GM19043 (cell line): ENCODE data around the gene NKD2.

Experiments used
- ATAC-seq: cut with Tn5 transposase; IDR thresholded peaks from one replicate; pipeline ENCODE4 v1.9.1; 2021; ENCODE audit warnings: low read depth; ENCODE audit not compliant: unreplicated experiment

Gene NKD2

DNA sequence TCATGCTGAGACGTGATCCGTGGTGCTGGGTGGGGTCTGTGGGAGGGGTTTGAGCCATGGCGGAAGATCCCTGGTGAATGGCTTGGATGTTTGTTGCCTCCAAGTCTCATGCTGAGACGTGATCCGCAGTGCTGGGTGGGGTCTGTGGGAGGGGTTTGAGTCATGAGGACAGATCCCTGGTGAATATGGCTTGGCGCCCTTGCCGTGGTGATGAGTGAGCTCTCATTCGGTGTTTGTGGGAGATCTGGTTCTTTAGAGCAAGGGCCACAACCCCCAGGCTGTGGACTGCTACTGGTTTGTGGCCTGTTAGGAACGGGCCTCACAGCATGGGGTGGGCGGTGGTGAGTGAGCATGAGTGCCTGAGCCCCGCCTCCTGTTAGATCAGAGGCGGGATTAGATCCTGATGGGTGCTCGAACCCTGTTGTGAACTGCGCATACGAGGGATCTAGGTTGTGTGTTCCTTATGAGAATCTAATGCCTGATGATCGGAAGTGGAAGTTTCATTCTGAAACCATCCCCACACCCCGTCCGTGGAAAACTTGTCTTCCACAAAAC is 31.2 kb downstream of the NKD2 start:
- no peak for ATAC-seq

DNA sequence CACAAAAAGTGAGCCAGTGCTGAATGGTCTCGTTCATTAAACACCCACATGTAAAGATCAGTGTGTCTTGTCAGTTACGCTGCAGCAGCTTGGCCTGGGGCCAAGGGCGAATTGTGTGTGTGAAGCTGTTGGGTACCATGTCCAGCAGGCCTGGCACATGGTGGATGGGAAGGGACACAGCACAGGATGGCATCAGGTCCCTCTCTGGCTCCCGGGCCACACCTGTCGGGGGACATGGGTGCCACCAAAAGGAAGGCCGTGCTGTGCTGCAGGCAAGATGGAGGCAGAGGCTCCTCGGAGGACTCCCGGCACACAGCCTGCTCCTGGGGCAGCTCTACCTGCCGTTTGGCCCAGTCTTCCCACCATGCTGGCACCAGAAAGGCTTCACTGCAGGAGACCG is 32.0 kb downstream of the NKD2 start:
- ATAC-seq = no peak

DNA sequence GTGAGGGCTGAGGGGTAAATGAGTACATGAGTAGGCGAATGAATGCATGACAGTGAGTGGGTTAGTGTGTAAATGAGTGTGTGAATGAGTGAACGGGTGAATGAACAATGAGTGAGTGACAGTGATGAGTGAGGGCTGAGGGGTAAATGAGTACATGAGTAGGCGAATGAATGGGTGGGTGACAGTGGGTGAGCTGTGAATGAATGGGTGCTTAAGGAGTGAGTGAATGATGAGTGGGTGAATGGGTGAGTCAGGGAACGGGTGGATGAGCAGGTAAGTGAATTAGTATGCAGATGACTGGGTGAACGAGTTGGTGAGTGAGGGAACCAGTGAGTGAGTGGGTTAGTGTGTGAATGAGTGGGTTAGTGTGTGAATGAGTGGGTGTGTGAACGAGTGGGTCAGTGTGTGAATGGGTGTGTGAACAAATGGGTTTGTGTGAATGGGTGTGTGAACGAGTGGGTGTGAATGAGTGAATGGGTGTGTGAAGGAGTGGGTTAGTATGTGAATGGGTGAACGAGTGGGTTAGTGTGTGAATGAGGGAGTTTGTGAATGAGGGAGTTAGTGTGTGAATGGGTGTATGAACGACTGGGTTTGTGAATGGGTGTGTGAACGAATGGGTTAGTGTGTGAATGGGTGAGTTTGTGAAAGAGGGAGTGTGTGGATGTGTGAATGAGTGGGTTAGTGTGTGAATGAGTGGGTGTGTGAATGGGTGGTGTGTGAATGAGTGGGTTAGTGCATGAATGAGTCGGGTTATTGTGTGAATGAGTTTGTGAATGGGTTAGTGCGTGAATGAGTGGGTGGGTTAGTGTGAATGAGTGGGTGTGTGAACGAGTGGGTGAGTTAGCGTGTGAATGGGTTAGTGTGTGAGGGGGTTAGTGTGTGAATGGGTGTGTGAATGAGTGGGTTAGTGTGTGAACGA is 32.9 kb downstream of the NKD2 start:
- ATAC-seq = no peak

DNA sequence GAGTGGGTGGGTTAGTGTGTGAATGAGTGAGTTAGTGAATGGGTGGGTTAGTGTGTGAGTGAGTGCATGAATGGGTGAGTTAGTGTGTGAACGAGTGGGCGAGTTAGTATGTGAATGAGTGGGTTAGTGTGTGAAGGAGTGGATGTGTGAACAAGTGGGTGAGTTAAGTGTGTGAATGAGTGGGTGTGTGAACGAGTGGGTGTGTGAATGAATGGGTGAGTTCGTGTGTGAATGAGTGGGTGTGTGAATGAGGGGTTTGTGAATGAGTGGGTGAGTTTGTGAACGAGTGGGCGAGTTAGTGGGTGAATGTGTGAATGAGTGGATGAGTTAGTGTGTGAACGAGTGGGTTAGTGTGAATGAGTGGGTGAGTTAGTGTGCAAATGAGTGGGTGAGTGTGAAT is 34.0 kb downstream of the NKD2 start:
- no peak for ATAC-seq

DNA sequence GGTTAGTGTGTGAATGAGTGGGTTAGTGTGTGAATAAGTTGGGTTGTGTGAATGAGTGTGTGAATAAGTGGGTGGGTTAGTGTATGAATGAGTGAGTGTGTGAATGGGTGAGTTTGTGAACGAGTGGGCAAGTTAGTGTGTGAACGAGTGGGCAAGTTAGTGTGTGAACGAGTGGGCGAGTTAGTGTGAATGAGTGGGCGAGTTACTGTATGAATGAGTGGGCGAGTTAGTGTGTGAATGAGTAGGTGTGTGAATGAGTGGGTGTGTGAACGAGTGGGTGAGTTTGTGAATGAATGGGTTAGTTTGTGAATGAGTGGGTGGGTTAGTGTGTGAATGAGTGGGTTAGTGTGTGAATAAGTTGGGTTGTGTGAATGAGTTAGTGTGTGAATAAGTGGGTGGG is 34.7 kb downstream of the NKD2 start:
- ATAC-seq = no peak

DNA sequence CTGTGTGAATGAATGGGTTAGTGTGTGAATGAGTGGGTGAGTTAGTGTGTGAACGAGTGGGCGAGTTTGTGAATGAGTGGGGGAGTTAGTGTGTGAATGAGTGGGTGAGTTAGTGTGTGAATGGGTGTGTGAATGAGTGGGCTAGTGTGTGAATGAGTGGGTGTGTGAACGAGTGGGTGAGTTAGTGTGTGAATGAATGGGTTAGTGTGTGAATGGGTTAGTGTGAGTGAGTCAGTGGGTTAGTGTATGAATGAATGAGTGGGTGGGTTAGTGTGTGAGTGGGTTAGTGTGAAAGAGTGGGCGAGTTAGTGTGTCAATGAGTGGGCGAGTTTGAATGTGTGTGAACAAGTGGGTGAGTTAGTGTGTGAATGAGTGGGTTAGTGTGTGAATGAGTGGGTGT is 35.5 kb downstream of the NKD2 start:
- no peak for ATAC-seq

DNA sequence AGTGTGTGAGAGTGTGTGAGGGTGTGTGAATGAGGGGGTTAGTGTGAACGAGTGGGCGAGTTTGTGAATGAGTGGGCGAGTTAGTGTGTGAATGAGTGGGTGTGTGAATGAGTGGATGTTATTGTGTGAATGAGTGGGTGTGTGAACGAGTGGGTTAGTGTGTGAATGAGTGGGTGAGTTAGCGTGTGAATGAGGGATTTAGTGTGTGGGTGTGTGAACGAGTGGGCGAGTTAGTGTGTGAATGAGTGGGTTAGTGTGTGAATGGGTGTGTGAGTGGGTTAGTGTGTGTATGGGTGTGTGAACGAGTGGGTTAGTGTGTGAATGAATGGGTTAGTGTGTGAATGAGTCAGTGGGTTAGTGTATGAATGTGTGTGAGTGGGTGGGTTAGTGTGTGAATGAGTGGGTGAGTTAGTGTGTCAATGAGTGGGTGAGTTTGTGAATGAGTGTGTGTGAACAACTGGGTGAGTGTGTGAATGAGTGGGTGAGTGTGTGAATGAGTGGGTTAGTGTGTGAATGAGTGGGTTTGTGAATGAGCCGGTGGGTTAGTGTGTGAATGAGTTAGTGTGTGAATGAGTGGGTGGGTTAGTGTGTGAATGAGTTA is 37.5 kb downstream of the NKD2 start:
- no peak for ATAC-seq

DNA sequence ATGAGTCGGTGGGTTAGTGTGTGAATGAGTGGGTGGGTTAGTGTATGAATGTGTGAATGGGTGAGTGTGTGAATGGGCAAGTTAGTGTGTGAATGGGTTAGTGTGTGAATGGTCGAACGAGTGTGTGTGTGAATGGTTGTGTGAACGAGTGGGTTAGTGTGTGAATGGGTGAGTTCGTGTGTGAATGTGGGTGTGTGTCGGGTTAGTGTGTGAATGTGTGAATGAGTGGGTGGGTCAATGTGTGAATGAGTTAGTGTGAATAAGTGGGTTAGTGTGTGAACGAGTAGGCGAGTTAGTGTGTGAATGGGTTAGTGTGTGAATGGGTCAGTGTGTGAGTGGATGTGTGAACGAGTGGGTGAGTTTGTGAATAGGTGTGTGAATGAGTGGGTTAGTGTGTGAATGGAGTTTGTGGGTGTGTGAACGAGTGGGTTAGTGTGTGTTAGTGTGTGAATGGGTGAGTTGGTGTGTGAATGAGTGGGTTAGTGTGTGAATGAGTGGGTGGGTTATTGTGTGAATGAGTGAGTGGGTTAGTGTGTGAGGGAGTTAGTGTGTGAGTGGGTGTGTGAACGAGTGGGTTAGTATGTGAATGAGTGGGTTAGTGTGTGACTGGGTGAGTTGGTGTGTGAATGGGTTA is 38.8 kb downstream of the NKD2 start:
- no peak for ATAC-seq

DNA sequence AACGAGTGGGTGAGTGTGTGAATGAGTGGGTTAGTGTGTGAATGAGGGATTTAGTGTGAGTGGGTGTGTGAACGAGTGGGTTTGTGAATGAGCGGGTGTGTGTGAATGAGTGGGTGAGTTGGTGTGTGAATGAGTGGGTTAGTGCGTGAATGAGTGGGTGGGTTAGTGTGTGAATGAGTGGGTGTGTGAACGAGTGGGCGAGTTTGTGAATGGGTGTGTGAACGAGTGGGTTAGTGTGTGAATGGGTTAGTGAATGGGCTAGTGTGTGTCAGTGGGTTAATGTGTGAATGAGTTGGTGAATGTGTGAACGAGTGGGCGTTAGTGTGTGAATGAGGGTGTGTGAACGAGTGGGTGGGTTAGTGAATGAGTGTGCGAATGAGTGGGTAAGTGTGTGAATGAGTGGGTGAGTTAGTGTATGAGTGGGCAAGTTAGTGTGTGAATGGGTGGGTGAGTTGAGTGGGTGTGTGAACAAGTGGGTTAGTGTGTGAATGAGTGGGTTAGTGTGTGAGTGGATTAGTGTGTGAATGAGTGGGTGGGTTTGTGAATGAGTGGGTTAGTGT is 39.6 kb downstream of the NKD2 start:
- ATAC-seq = no peak

DNA sequence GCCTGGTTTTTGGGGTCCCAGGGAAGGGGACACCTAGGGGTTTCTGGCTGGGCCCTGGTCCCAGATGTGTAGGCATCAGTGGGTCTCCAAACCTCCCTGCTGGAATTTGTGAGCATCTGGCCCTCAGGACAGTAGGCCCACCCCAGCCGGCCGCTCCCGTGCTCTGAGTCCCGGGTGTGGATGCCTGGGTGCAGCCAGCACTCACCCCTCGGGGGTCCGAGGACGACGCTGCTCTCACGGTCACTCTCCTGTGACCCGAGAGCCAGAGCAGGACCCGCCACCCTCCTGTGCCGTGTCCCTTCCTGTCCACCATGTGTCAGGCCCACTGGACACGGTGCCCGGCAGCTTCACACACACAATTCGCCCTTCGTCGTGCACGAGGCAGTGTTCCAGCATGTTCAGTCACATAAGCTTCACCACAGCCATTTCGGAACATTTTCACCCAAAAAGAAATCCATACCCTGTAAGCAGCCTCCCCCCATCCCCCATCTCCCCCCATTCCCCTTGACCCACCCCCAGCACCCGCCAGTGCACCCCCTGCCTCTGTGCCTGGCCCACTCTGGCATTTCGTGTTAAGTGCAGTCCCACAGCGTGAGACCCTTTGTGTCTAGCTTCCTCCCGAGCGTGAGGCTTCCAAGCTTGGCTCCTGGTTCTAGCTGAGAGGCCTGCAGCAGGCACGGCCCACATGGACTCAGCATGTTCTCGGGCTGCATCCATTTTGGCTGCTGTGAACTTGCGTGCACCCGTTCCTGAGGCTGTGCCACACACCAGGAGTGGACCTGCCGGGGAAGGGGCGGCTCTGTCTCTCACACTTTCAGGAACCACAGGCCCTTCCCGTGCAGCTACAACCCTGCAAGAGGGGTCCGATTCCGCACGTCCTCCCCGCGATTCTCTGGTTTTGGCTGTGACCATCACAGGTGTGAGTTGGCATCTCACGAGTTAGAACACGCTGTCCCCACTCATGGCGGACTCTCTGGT is 40.5 kb downstream of the NKD2 start:
- ATAC-seq = no peak

DNA sequence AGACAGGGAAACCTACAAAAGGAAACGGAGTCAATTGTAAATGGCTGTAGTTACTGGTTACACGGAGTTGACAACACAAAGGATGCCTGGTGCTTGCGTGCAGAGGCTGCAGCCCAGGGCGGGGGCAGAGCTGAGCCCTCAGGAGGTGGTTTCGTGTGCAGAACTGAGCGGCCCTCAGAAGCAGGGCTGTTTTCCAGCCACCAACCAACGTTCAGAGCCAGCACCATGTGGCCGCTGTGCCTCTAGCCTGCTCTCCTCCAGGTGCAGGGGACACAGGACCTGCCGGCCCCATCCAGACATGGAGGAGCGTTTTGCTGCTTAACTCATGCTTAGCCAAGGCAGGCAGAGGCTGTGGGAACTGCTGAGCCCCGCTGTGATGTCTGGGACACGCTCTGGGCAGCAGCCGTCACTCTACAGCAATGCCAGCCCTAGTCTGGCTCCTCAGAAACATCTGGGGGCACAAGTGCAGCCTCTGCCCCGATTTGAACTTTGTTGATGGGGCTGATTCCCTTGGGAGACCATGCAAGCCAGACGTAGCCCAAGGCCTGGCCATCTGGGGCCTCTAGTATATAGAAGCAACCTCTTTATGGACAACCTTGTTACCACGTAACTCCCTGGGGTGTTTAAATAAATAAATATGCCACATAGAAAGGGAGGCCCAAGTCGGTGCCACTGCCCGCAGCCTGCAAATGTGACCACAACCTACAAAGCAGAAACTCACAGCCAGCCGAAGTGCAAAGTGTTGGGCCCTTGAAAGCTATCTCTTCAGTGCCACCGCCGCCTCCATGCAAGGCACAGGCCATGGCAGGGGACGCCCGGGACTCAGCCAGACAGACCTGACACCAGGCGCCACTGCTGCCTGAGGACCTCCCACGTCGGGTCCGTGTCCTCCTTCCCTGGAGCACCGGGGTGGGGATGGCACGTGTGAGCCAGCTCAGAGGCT is 42.1 kb downstream of the NKD2 start:
- ATAC-seq = no peak

DNA sequence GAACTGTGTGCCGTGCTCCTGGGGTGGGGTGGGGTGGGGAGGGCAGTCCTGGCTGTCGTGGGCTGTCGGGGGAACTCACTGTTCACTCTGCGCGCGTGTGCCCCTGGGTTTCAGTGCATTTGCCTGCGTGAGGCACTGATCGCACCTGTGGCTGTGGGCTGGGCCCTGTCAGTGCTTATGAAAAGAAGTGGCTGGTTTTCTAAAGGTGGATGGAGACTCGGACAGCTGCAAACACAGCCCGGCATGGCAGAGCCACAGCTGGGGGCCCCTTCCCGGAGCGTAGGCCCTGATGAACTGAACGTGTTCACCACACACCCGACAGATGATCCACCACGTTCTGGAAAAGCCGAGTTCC is 42.7 kb downstream of the NKD2 start:
- ATAC-seq = no peak

DNA sequence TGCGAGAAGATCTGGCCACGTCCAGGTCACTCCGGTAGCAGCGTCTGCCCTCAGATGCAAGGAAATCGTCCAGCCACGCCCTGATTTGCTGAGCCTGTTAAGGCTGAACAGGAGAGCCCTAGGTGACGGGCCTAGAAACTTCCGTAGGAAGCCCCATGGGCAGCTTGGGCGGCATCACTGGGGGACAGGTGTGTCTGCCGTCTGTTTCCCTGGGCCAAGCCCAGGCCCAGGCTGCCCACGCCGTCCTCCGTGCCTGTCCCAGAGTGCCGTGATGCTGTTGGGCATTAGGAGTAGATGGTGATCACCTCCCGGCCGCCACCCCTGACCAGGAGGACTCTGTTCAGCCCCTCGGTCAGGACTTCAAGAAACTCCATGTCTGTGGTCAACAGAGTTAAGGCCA is 43.5 kb downstream of the NKD2 start:
- ATAC-seq = no peak

DNA sequence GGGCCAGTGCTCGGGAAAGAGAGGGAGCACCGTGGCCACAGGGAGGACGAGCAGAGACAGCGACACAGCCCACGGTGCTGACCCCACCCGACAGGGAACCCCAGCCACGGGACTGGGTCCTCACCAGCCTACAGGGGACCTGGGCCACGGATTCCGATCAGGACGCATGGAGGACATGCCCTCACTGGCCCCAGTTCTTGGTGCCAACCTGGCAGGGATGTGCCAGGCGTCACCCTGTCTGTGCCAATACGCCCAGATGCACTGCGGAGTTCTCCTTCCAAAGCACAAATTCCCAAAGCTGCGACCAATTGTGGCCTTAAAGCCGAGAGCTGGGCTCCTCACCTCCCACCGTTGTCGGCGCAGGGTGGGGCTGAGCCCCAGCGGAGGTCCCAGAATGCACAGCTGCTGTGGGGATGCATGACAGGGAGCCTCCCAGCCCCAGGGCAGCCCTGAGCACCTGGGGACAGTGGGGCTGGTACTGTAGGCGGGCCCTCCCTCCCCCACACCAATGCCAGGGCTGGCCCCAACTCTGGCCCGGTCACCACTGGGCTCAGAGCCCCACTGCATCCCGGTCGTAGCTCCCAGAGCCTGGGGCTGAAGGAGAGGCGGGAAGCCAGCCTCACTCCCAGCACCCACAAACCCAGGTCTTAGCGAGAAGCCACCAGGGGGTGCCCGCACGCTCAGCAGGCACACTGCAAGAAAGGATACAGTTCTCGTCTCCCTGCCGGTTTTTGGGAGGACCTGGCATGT is 44.2 kb downstream of the NKD2 start:
- ATAC-seq = no peak

DNA sequence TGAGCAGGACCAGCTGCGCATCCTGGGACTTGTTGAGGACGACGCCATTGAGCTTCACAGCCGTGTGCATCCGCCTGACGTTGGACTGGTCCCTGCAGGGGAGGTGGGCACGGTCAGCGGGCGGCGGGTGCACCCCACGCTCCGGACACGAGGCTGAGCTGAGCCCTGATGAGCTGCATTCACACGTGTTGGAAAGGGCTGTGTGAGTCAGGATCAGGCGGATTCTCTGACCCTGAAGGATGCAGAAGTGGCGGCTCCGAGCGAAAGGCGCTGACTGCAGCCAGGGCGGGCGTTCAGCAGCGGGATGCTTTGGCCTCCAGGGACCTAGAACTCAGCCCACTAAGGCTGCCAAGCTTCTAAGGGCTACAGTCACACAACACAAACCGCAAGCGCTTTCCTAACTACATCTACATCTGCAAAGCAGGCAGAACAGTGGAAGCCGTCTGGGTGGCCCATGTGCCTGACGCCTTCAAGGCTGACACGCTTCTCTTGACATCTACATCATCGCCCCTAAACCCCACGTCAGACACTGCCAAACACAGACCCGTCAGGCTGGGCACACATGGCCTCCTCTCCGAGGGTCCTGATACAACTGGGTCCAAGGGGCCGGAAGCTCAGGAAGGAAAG is 44.9 kb downstream of the NKD2 start:
- ATAC-seq = no peak

DNA sequence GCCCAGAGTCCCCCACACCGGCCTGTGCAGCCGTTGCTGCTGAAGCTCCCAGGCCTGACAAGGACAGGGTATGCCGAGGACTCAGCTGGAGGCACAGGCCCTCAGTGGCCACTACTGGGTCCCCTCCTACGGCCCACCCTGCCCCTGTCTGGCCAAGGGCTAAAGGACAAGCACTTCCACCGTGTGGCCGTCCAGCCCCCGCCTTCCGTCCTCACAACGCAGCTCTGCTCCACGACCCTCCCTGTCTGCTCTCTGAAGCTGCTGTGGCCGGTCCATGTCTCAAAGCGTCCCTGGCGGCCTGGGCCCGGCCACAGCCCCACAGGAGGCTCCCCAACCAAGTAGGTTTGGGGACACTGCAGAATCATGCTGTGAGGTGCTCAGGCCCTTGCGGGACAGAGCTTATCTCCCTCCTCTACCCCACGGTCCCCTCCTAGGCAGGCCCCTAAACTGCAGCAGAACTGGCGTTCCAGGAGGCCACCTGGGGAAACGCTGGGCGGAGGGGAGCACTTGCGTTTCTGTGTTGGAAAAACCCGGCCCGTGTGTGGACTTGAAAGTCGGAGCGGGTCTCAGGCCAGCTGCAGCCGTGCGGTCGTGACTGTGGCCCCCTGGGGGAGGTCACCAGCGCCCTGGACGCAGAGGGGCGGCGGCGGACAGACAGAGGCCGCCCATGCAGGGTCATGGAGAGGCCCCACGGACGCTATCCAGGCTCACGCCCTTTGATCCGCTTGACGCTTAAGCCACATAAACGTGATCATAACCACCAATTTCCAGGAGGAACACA is 45.6 kb downstream of the NKD2 start:
- no peak for ATAC-seq
